ENCODE results near the gene MEAK7. TPM values are rescaled to one million over a fixed set of nuclear protein-coding genes. Genes with fewer than 3 reads are reported as not detected.

MEAK7 gene
- total and polyA plus RNA-seq, 2 of the 4 experiments (the other 2 are of a cell fraction): 27.4 to 39.0 TPM

GRCh38 chr16:84529607-84530006 lies 25.1 kb upstream of the MEAK7 start:
- Histone ChIP-seq H2BK120ac (ENCODE audit: low read depth, low read length) (peak overlapping the region; percentile 23; the same call in 1 of the 2 replicates), H3K36me3 (ENCODE audit: control insufficient read depth, insufficient read depth, low read length) (no peaks in the 10 kb centered on the region), H4K5ac (ENCODE audit: low read depth, low read length) (no peak overlapping the region), H3K23ac (ENCODE audit: low read depth, low read length) (no peak overlapping the region), H4K20me1 (ENCODE audit: insufficient read depth, low read length) (no peaks in the 10 kb centered on the region), H3K18ac (ENCODE audit: low read depth, low read length) (no peak overlapping the region), H3K27me3 (ENCODE audit: control insufficient read depth, insufficient read depth, low read length) (no peaks in the 10 kb centered on the region), H2AFZ (replicated peaks; ENCODE audit: low read length, poor library complexity) (no peak overlapping the region), H3K56ac (ENCODE audit: extremely low read depth, insufficient read depth, low read length) (no peak overlapping the region), H4K91ac (ENCODE audit: insufficient read depth, low read depth, low read length) (no peak overlapping the region; the same call in 1 of the 2 replicates), H2AK5ac (ENCODE audit: low read depth, low read length) (peak overlapping the region; percentile 93), H3K27ac (ENCODE audit: insufficient read depth, low read length) (no peak overlapping the region), H4K8ac (ENCODE audit: low read depth in 2 of 2, low read length in 2 of 2) (no peak overlapping the region), H3K9me1 (ENCODE audit: insufficient read depth, low read length) (peaks cover 17% of the 10 kb centered on the region), H3K4me3 (ENCODE audit: insufficient read depth, low read depth, low read length) (no peak overlapping the region), H2BK15ac (ENCODE audit: low read depth, low read length) (peak overlapping the region; percentile 95; the same call in 2 of the 3 replicates), H3K9me3 (ENCODE audit: control insufficient read depth, insufficient read depth, low read length) (peaks cover 7% of the 10 kb centered on the region), H3K14ac (replicated peaks; ENCODE audit: low read depth, low read length) (peak overlapping the region; percentile 6; the same call in 1 of the 2 replicates), H3K4me2 (ENCODE audit: low read depth, low read length) (no peak overlapping the region), H2BK20ac (ENCODE audit: low read depth, low read length) (no peak overlapping the region), H3K79me1 (ENCODE audit: low read depth in 1 of 2, low read length in 2 of 2) (no peaks in the 10 kb centered on the region; a peak in 1 of 4 replicates), H2BK5ac (ENCODE audit: low read depth, low read length, poor library complexity, severe bottlenecking) (no peak overlapping the region), H3K4me1 (ENCODE audit: control insufficient read depth, insufficient read depth, low read length) (peaks cover 19% of the 10 kb centered on the region), H2AK9ac (replicated peaks; ENCODE audit: low read depth, low read length, poor library complexity) (no peak overlapping the region), H3K4ac (ENCODE audit: low read depth, low read length) (no peak overlapping the region; the same call in 1 of the 2 replicates), H3K9ac (ENCODE audit: low read depth, low read length) (no peak overlapping the region)
- ChIA-PET CTCF (interaction anchor here (0.5 kb wide), 1 partner anchor 124 kb away, joined by 3 read pairs; no protein-coding TSS in a partner anchor), POLR2A (ENCODE audit: unreplicated experiment) (no interaction called here)
- TF ChIP-seq CHD1 (IDR thresholded peaks at IDR 0.05; ENCODE audit: low read depth, low read length) (no peak), FOS (IDR thresholded peaks at IDR 0.05; ENCODE audit: low read depth, low read length) (no peak), MAZ (IDR thresholded peaks at IDR 0.05; ENCODE audit: borderline replicate concordance, low read depth, low read length) (no peak), NFE2L2 (IDR thresholded peaks at IDR 0.05; ENCODE audit: low read depth, low read length) (no peak), USF2 (IDR thresholded peaks at IDR 0.05; ENCODE audit: low read depth, low read length) (no peak), SMC3 (IDR thresholded peaks at IDR 0.05; ENCODE audit: low read depth, low read length) (no peak), RCOR1 (IDR thresholded peaks at IDR 0.05; ENCODE audit: insufficient replicate concordance, low read length) (no peak), POLR2A (IDR thresholded peaks at IDR 0.05; ENCODE audit: low read depth, low read length) (no peak), ELK1 (IDR thresholded peaks at IDR 0.05; ENCODE audit: borderline replicate concordance, low read depth, low read length) (no peak), RAD21 (IDR thresholded peaks at IDR 0.05; ENCODE audit: low read length) (no peak), BHLHE40 (IDR thresholded peaks at IDR 0.05; ENCODE audit: low read depth, low read length) (no peak), MAFK (IDR thresholded peaks at IDR 0.05; ENCODE audit: low read depth, low read length) (no peak), CEBPB (IDR thresholded peaks at IDR 0.05; ENCODE audit: low read depth, low read length) (no peak), CTCF (conservative IDR thresholded peaks at IDR 0.05; ENCODE audit: low read depth, low read length) (no peak), MXI1 (IDR thresholded peaks at IDR 0.05; ENCODE audit: borderline replicate concordance, low read depth, low read length) (no peak), RFX5 (IDR thresholded peaks at IDR 0.05; ENCODE audit: low read depth, low read length) (no peak)
- dilution Hi-C loops (cut with HindIII; ENCODE audit: low sequenced_read_pairs, unreplicated experiment) (no loop called here), intact Hi-C loops (cut with micrococcal nuclease) (loop anchor here (5.0 kb wide), 1 partner anchor 68 kb away; no protein-coding TSS in a partner anchor), in situ Hi-C loops (cut with MboI; ENCODE audit: low sequenced_read_pairs) (no loop called here)
- no CpG with 5 or more reads among the region's 3 CpGs for WGBS, 2 experiments (ENCODE audit: extremely low coverage in 2 of 2, insufficient read length in 1 of 2)
- no TSS peak for BruUV-seq (replicated peaks)
- DNase-seq: no peak
- ATAC-seq (ENCODE audit: low read depth): no peak
